ENCODE measurements around the gene GID4.

Gene GID4

DNA sequence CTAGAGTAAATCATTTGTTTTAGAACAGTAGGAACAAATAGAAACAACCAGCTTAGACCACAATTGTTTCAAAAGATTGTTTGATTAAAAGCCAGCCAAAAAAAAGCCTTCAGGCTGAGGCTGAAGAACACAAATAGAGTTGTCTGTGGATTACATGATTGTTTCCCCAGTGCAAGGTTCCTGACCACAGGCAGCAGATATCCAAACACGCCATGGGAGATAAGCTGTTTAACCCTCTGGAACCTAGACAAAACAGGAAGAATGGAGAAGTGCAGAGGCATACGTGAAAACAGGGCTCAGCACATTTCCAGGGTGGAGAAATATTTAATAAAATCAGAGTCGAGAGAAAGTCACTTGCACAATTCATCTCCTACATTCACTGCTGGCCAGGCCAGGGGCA, 21.2 kb upstream of the GID4 start:
- no peak for DNase-seq

DNA sequence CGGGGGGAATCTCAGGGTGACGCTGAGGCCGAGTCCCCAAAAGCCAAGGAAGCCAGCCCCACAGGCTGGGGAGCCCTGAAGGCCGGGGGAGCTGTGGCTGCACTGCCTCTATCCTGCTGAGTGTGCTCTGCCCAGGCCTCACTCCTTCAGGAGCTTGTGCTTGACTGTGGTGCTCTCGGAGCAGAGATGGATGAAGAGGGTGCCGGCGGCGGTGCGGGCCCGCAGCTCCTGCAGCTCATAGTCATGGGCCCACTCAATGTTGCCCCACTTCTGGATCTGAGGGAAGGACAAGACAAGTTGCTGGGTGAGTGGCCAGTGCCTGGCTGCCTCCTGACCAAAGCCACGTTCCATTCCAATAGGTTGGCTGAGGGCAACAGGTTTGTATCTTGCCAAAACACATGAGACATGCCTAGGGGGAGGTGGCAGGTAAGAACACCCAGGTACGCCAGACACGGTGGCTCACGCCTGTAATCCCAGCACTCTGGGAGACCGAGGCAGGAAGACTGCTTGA, 20.7 kb upstream of the GID4 start:
- DNase-seq: no peak

DNA sequence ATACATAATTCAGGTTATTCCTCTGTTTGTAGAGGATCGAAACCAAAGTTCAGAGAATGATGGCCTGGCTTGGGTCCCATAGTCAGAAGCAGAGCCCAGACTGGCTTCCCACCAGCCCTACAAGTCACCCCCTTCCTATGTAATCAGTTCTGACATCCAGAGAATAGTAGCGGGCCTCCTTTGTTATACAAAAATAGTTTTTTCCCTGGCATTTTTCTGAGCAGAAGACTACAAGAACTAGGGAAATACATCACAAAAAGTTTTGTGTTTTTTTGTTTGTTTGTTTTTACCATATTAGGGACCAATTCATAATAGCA, 19.4 kb upstream of the GID4 start:
- DNase-seq: no peak

DNA sequence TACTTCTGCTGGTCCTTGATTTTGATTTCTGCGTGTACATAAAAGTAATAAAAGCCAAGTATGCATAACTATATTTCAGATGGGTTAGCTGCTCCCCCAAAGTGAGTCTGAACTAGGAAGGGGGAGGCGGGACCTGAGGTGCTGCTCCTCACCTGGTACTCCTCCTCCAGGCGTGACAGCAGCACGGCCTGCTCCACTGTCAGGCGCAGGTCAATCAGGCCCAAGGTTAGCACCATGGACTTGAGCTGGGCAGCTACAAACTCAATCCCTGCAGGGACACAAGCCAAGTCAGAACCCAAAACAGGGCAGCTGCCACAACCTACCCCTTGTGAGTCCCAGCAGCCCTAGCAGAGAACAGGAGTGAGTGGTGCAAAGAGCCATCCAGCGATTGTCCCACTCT, 18.2 kb upstream of the GID4 start:
- no peak for DNase-seq

DNA sequence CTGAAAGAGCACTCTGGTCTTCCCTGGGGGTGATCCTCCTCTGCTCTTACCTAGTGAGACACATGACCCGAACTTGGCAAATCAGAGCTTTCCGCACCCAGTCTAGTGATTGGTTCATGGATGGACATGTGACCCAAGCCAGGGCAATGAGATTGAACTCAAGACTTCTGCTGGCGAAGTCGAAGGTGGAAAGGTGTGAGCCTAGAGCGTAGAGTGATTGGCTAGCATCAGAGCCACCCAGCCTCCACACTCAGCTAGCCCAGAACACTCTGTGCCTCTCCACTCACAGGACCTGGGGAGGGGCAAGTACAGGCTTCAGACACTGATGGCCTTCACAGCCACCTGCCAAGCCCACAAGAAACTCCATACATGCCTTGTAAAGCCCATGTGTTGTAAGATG, 17.8 kb upstream of the GID4 start:
- DNase-seq: no peak

DNA sequence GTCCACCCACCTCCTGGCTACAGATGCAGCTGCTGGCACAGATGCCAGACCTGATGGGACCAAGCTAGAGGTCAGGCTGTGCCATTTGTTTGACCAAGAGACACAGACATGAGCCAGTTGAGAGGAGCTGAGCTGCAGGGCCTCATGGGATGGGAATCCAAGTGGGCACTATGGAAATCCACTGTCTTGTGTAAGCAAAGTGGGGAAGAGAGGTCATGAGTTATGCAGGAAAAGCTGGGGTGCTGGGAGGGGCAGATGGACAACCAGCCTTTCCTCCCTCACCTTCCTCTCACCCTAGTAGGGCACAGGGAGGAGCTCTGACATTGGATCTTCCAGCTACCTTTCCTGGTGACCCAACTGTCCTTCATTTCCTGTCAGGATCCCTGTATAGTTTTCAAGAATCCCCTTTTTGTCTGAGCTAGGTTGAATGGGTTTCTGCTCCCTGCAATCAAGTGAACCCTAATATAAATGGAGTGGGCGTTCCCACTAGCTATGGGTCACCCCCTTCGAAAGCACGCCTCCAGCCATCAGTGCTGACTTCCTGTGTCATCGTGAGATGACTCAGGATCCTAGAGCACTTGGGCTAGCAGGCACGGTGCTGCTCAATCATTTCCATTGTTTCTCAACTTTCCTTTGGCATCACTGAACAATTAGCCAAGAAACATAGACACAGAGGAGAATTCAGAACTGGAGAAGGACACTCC, 13.8 kb upstream of the GID4 start:
- no peak for DNase-seq

DNA sequence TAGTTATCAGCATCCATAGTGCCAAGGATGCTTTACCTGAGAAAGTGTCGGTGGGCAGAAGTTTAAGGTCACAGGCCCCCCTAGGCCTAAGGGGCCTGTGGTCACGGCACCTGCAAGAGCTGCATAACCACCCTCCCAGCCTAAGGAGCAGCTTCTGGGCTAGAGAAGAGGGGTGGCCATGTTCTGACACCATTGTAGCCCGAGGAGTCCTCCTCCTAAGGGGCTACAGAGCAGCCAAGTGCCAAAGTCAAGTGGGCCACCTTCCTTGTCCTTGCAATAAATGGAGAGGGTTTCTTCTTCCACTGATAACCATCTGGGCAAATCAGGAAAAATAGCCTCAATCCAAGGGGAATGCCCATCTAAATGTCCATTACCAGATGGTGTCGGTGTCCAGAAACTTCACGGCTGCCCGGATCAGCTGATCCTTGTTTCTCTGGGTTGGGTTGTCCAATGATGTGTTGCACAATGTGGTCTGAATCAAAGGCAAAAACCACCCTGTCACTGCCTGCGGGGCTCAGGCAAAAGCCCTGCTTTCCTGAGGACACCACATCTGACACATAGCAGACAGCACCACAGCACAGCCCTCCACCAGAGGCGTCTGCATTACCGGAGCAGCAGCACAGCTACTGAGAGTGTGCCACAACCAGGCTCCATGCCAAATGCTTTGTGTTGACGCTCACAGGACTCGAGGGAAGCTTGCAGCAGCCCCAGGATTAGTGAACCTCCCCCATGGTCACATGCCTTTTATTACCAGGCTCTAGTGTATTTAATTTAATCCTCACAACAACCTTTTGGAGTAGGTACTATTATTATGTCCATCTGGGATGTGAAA, 13.0 kb upstream of the GID4 start:
- no peak for DNase-seq

DNA sequence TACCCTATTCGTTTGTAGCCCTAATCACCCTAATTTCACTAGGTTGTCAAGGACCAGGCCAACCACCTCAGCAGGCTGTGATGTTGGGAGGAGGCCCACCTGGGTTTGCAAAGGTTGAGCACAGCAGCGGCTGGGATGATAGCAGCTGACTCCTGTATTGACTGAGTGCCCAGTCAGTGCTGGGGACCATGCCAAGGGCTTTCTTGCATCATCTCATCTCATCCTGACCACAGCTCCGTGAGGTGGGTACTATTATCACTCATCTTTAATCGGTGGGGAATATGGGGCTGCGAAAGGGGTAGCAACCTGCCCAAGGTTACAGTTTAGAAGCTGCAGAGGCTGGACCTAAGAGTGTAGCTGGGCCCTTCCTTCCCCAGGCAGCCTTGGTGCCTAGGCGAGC, 11.9 kb upstream of the GID4 start:
- no peak for DNase-seq

DNA sequence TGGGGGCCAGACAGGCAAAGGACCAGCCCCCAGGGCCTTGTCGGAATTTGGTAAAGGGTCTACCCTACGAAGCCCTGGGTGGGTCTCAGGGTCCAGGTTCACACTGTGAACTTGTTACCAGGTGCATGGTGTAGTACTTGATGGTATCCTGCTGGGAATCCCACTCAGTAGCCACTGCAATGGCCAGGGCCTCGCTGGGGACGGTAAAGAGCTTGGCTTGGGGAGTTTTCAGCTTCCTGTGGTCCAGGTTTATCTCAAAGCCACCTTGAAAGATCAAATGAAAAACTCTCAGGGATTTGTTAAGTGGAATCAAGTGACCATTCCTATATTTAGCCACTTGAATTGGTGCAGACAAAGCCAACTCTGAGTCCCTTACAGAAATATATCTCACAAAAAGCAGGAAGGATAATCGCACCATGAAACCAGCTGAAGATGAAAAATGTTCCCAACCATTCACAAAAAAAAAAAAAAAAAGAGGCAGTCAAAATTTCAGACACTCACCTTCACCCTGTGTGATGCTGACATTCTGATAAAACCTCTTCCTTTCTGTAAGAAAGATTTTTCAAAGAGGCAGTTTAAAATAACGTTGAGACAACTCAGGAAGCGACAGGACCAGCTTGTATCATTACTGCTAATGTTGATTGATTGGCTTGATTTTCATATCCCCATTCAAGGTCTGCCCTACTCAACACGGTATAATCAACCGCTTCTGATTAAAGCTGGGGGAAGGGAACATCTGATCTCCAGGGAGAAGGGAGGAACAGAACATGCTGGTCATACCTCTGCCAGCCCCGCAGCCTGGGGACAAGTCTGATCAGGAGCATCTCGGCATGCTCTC, 10.9 kb upstream of the GID4 start:
- DNase-seq: no peak

DNA sequence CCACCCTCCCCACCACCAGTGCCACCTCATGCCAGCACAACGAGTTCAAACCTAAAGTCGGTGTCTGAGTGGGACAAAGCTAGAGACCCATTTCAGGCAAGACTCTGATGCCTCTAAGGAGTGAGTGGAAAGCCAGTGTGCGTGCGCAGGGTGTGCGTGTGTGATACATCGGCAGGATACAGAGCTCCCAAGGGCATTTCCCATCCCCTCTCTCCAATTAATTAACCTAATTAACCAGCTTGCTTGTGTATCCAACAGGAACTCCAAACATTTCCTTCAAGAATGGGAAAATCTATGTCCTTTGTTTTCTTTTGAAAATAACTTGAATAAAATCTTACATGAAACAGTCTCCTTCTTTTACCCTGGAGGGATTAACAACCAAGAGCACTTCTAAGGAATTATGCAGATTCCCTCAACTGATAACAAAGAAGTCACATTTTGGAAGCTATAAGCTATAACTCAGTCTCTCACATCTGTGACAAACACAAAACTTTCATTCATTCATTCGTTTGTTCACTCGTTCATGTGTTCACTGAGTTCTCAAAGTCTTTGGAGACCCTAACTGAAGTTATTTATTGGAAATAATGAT, 10.2 kb upstream of the GID4 start:
- DNase-seq: no peak

DNA sequence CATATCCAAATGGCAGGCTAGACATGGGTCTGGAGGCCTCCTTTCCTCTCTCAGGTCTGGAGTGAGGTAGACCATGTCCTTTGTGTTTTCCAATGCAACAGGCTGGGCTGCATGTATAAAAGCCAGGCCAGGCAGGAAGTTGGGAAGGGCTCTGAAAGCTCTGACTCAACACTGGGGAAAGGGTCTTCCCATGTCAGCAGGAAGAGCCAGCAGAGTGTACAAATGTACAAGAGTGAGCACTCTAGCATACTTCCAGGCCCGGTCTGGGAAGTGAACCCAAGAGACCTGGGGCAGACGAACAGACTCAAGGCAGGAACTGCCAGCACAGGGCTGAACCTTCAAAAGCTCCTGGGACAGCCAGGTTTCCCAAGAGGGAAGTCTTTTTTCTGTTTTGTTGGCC, 7.3 kb upstream of the GID4 start:
- DNase-seq: no peak

DNA sequence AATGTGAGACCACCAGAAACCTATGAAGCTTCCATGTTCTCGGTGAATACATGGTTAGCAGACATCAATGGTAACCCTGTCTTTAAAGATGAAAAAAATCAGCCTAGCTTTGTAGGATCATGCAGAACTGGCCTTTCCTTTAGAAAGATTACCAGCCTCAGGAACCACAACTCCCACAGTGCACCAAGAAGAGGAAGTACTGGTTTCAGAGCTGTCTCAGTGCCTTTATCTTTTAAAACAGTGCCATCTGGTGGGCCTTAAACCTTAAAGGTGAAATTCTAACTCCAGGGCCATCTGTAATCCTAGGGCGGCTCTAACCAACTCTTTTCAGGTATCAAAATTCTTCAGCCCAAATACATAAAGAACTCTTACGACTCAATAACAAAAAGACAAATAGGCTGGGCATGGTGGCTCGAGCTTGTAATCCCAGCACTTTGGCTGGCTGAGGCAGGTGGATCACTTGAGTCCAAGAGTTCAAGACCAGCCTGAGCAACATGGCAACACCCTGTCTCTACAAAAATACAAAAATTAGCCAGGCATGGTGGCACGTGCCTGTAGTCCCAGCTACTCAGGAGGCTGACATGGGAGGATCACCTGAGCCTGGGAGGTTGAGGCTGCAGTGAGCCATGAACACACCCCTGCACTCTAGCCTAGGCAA, 5.6 kb upstream of the GID4 start:
- peak; percentile 55 for DNase-seq

DNA sequence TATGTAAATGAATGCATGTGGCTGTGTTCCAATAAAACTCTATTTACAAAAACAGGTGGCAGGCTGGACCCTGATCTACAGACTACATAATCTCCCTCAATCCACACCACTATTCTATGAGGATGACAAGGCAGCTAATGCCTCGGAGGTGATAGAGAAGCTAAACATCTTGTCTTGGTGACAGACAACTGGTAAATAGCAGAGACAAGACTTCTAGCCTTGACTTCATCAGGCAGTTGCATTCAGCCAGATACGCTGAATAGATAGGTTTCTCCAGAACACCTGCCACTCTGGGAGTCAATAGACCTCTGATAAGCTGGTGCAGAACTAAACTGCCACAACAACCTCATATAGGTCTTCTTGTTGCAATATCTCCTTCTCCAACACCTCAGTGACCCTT, 3.5 kb upstream of the GID4 start:
- no peak for DNase-seq

DNA sequence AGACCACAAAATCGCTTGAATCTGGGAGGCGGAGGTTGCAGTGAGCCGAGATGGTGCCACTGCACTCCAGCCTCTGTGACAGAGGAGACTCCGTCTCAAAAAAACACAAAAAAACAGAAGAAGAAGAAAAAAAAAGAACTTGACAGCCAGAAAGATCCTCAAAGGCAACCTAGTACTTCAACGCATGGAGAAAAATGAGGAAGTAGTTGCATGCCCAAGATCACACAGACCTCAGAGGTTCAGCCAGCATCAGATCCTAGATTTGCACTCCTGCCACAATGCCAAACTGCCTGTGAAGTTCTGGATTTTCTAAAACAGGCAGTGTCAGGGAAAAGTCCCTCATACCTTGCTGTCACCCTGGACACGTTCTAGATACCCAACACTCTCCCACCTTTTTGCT, 1.7 kb upstream of the GID4 start:
- DNase-seq: no peak

DNA sequence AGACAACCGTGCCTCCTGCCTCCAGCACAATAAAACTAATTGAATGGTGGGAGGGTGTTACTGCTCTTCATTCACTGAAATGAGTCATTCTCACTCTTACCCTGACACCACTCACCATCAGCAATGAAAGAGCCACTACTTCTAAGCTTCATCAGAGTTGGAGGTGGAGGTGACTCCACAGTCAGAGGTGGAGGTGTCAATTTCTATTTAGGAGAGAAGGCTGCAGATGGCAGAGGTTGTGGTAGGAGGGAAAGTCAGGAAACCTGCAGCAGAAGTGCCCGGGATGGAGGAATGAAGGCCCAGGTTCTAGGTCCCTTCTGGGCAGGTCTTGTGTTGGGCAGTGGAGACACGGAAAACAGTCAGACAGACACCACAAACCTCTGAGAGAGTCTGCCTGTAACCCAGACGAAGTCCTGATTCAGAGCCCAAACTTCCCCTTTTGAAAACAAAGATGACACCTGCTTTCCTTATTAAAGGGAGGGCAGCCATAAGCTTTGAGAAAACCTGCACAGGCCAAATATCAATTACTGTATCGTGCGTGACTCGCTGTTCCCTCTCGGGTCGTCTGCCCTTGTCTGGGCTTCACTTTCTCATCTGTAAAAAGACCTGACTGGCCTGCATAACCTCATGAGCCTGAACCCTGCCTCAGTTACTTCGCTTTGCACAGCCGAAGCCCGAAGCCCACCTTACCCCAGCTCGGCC, 908 bp upstream of the GID4 start:
- no peak for DNase-seq

DNA sequence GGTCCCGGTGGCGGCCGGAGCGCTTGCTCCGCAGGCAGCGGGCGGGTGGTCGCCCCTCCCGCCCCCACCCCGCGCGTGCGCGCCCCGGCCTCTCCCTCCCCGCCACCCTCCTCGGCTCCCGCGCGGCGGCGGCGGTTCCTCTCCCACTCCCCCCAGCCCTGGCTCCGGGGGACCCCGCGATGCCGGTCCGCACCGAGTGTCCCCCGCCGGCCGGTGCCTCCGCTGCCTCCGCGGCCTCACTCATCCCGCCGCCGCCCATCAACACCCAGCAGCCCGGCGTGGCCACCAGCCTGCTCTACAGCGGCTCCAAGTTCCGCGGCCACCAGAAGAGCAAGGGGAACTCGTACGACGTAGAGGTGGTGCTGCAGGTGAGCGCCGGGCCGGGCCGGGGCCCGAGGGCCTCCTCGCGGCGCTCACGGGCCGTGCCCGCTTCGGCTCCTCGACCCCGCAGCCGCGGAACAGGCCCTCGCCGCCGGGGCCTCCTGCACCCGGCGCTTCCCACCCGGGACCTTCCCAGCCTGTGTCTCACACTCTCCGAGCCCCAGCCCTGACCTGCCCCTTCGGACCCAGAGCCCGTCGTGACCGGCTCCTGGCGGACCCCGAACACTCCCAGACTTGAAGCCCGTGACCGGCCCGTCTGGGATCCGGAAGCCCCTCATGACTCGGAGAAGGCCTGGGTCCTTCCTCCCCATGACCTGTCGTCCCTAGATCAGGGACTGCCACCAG, 490 bp downstream of the GID4 start:
- no peak for DNase-seq

DNA sequence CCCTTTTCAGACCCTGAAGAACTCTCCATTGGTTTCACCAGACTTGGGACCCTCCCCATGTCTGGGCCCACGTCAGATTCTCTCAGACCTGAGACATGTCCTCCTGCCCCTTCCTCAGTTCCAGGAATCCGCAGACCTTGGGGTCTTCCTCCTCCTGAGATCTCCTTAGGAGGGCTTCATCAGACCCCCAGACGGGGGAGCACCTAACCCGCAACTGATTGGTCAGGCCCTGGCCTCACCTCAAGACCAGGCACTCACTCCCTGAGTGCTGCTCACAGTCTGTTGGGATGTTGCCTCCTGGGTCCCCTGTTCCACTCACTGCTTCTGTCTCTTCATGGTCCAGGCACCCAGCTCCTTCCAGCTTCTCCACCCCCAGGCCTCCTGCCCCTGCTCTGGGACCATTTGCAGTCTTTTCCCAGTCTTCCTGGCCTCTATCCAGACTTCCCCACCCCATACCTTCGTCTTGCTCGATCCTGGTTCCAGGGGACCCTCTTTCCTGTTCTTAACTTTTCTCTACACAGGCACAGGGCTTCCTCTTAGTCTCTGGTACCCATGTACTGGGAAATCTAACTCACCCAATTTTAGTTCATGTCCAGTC, 1.2 kb downstream of the GID4 start:
- no peak for DNase-seq

DNA sequence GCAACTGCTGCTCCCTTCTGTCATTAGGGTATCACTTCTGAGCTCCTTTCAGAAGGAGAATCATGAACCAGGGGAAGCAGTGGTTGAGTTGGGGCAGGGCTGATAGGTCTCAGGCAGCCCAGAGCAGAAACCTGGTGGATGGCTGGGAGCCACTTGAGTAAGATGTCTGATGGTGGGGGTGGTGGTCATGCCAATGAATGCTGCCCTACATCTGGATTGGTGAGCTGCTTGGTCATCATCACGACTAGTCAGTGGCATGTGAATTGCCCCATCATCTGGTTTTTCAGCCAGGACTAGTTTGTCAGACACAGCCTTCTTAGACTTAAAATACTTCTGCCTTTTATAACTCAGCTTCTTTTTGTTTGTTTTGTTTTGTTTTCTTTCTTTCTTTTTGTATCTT, 2.6 kb downstream of the GID4 start:
- DNase-seq: no peak

DNA sequence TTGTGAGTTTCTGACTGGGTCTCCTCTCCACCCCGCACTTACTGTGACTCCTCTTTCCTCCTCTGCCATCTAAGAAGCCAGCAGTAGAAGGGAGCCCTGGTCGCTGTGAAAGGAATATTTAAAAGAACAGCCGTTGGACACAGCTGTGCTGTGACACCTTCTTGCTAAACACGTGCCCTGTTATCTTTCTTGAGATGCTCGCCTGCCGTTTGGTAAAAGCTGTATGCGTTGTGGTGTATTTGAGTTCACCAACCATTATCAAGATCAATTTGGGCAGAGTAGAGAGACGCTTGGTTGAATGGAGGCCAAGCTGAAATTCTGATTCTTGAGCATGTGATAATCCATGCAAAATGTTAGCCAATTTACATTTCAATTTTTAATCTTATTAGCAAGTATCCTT, 3.8 kb downstream of the GID4 start:
- DNase-seq: no peak

DNA sequence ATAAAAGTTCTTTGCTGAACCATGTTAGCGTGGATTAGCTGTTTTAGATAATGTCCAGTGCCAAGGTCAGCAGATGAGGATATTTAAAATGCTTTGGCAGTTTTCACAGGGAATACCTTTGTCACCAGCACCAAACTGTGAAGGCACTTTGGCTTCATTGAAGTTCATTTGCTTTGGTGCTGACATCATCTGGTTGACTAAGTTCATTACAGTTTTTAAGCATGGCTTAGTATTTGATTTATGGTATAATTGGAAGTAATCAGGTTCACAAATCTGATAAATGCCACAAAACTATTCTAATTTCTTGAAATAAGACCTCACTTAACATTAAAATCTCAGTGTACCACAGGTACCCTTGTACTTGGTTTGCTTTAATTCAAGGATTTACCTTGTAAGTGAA, 4.3 kb downstream of the GID4 start:
- no peak for DNase-seq

DNA sequence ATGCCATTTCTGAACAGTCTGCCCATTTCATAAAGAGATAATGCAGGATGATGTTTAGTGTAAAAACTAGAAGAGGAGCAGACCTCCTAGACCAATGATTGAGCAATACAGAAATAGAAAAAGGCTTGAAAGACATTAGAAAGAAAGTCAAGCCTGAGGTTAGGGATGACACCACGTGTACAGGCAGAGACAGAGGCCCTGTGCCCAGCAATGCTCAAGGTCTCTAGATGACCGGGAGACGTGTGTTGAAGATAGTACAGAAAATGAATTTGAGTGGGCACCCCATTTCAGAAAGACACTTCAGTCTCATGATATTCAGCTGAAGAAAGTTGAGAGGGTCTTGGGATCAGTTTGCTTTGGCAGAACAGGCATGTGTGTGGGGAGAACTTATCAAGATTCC, 5.4 kb downstream of the GID4 start:
- DNase-seq: no peak
